ENCODE measurements around the gene ADAMTS3.
"Not testable (repeated sequence)": the region's sequence is repeated elsewhere in the genome, so short reads cannot be mapped to it uniquely, and the experiment has no call there.

The ADAMTS3 gene

GRCh38 chr4:72552447-72552846 lies 16.6 kb downstream of the ADAMTS3 start:
- no peak for DNase-seq

DNA sequence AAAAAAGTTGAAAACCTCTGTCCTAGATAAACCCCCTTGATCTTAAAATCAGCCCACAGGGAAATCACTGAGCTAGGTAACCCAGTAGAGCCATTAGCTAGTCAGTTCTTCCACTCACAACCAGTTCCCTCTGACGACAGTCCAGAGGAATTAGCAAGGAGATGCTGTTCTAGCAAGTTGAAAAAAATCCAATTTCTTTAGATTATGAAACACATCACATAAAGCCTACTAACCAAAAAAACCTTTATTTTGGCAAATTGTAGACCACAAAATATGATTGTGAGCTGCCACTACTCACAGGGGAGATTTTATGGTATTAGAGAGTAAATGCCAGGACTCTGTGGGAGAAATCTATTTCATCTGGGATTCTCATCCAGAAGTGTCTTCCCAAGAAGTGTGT lies 22.6 kb downstream of the ADAMTS3 start:
- DNase-seq, result no peak

- not testable (repeated sequence) for DNase-seq
Observed at GRCh38 chr4:72540694-72541093, 28.3 kb downstream of the ADAMTS3 start.

DNA sequence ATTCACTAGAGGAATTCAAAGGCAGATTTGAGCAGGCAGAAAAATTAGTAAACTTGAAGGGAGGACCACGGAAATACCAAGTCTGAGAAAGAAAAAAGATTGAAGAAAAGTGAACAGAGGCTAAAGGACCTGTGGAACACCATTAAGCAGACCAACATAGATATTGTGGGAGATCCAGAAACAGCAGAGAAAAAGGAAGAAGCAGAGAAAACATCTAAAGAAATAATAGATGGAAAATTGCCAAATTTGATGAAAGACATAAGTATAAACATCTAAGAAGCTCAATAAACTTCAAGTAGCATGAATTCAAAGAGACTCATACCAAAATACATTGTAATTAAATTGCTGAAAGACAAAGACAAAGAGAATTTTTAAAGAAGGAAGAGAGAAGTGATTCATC lies 31.0 kb downstream of the ADAMTS3 start:
- DNase-seq, result no peak

DNA sequence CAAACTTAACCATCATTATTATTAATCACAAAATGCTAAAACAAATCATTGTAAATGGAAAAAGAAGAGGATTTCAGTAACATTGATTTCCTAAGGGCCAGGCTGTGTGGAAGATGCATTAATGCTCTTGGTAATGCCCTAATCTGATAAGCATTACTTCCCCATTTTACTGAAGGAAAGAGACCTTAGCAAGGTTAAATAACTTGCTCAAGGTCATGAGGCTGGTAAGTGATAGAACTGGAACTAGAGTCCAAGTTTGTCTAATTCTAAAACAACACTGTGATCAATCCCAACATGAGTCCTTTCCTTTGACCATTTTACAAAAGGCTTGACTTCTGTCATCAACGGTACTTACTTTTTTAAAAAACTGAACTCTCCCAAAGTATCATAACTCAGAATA lies 32.6 kb downstream of the ADAMTS3 start:
- no peak for DNase-seq

- no peak for DNase-seq
Observed at GRCh38 chr4:72531768-72532290, 37.2 kb downstream of the ADAMTS3 start.

- no peak for DNase-seq
Observed at GRCh38 chr4:72531322-72531721, 37.7 kb downstream of the ADAMTS3 start.

- DNase-seq, result no peak
Observed at GRCh38 chr4:72529148-72529822, 39.7 kb downstream of the ADAMTS3 start.

DNA sequence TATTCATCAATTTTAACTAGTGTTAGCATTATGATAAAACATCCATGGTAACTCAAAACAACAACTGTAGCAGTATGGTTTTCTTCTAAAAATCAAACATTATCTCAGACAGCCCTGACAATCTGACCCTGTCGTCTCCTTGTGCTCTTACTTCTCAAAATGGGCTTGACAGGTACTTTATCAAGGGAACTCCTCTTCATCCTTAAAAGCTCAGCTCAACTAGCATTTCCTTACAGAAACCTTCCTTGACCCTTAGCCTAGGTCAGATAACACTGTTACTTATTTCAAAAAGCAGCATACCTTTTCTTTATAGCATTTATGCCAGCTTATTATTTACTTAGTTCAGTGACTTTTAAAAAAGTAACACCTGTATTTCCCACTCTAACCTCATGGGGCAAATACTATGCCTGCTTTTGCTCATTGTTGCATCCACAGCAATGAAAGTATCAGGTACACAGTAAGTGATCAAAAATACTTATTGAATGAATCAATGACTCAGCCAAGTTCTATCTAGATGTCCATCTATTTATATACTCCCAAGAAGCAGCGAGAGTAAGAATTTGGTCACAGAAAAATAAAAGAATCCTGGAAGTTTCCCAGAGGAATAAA lies 41.9 kb downstream of the ADAMTS3 start:
- no peak for DNase-seq

DNA sequence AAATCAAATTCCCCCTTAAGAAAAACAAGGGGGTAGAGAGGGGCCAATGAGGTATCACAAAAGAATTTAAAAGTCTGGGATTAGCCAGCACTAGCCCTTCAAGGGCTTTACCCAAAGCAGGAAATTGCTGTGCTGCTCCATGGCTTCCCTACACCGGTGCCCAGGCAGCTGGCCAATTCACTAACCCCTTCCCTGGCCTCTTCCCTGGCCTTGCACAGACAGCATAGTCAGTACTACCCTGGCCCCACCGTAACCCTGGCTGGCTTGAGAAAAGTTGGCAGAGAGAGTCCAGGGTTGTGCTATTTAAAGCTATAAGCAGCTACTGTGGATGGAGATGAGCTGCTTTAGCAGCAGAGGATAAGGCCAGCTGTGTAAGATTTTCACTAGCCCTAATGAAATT lies 43.1 kb downstream of the ADAMTS3 start:
- DNase-seq, result no peak

DNA sequence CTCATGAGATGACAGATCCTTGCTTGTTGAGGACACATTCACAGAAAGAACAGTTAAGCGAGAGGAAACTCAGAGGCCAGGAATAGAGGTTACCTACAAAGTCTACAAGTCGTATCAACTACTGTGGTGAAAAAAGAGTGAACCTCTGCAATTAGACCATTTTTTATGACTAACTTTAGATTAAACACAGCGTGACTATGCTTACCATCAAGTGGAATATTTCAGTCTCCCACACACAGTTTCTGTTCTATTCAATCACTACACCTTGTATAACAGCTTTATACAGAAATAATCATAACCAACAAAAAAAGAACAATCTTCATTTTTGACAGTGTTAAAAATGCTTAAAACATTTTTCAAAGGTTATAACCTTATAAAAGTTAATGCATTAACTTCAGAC lies 46.6 kb downstream of the ADAMTS3 start:
- DNase-seq, result no peak

DNA sequence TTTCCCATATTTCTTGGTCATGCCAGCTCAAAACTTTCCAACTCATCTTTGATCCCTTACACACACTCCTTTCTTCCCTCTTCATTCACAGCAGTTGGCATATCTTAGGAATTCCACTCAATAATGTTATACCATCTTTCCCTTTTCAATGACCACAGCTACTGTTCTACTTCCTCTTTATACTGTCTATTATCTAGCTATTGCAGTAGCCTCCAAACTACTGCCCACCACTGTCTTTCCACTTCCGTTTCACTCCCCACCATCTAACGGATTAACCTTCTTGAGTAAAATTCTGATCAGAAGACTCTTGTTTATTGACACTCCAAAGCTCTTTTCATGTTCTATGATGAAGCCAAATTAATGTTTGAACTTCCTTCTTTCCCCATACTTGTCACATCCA lies 55.8 kb downstream of the ADAMTS3 start:
- no peak for DNase-seq

DNA sequence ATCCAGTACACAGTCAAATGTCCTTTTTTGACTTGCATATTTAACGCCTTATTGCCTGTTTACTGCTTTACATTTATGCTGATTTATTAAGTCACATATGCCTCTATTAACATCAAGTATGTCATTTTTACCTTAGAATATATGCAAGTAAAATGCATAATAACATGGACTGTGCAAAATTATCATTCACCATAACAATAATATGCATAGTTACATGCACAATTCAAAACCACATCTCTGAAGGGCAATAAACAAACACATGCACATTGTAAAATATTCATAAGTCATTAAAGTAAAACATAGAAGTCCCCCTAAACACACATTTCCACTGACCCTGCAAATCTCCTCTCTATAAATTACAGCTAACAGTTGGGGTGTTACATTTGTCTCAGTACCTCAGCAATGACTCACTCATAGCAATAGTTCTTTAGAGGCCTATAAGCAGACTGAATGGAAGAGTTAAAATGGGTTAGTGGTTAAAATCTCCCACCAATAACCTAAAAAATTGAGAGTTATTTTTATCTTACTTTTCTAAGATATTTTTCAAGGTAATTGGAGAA lies 61.1 kb downstream of the ADAMTS3 start:
- no peak for DNase-seq

DNA sequence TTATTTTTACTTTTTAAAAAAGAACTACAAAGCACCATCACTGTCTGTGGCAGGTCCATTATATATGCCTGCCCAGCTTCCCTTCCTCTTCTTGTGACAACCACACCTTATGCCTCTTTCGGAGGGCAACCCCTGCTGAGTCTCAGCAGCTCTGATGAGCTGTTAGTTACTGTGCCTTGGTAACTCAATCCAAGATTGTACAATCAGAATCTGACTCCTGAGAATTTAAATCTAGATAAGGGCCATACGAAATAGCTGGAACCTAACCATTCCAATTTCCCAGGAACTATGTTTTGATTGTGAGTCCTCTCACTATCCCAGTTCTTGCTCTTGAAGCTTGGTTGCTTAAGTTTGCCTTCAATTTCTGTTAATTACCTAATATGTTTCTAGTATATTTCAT lies 61.9 kb downstream of the ADAMTS3 start:
- no peak for DNase-seq

- peak; percentile 24 for DNase-seq
Observed at GRCh38 chr4:72505314-72505744, 63.7 kb downstream of the ADAMTS3 start.

GRCh38 chr4:72500214-72500613 lies 68.8 kb downstream of the ADAMTS3 start:
- DNase-seq, result no peak

- no peak for DNase-seq
Observed at GRCh38 chr4:72496119-72496518, 72.9 kb downstream of the ADAMTS3 start.

- DNase-seq, result no peak
Observed at GRCh38 chr4:72494156-72494555, 74.9 kb downstream of the ADAMTS3 start.

GRCh38 chr4:72489267-72489666 lies 79.8 kb downstream of the ADAMTS3 start:
- no peak for DNase-seq

DNA sequence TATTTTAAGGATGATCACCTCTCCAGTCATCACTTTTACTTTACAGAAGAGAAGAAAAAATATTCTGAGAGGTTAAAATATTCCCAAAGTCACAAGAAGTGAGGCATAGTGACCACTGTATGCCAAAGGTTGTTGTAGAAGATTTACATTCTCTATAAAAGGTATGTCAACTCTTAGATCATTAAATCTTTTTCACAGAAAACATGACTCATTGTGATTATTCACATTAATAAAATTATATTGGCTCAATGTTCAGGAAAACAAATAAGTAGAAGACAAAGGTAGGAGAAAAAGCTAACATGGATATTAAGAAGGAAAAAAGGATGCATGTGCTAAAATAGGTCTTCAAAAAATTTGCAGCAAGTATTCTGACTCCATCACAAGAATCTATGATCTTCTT lies 82.0 kb downstream of the ADAMTS3 start:
- no peak for DNase-seq

DNA sequence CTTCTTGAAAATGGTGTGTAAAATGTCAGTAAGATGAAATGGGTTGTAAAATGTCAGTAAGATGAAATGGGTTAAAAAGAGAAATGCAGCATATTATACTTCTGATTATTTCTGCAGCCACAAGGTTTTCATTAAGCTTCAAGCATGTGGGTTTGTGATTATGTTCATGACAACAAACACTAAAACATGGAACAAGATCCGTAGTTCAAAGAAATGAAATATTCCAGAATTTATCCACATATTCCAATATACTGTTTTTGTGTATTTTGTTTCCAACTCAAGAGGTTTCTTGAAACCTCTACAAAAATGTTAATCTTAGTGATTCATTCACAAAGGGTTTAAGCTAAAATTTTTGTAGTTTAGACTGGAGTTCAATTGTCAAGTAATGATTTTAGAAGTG lies 84.0 kb downstream of the ADAMTS3 start:
- no peak for DNase-seq

DNA sequence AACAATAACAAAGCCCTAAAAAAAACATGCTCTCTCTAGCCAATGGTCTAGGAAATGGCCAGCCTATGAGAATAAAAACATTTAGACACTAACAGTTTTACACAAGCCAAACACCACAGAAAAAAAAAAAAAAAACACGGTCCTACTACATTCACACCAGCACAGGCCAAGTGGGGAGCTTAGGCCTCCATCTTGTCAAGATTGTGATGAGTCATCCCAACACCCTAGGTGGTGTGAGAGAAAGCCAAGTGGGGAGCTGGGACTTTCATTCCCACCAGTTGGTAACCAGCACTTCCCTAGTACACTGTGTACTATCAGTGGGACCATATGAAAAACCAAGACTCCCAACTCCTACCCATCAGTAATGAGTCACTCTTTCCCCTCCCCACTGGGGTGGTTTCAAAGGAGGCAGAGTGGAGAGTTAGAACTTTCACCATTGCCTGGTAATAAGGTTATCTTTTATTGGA lies 95.6 kb downstream of the ADAMTS3 start:
- DNase-seq, result no peak

DNA sequence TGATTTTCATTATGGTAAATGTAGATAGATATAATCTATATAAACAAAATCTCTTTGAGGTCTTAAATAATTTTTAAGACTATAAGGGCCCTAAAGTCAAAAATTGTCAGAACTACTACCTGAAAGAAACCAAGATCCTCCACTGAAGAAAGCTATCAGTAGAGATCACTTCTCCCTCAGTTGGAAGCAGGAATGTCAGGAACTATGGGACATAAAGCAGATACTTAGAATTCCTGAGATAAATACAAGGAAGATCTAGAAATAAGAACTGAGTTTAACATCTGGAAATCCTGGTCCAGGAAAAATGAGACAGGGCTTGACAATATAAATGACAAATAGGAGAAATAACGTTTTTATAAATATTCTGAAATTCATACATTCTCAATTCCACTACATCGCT lies 97.2 kb downstream of the ADAMTS3 start:
- DNase-seq, result no peak

DNA sequence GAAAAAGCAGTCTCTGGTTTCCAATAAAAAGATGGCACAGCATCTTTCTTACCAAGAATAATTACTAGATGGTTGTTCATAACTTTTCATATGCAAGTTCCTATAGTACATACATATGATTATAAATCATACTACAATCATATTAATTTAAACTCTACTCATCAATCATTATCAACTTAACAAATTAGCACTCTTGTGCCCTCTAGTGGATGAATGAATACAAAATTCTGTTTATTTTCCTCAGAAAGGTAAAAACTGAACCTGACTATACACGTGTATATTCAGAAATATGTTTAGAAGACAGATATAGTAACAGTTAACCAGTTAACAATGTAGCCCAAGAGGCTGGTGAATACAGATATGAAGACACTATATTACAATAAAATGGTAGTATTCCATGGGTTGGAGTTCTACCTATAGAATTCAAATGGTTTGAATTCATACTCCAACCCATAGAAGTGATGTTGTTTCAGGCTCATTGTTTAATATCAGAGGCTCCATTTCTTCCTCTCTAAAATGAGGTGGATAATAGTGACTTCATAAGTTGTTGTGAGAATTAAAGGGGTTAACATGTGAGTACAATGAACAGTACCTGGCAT lies 100.0 kb downstream of the ADAMTS3 start:
- no peak for DNase-seq

Data from NCI-H2171 treated with DMSO at 0.1 percent for 48 hours (cell line).